ENCODE measurements around the gene MAP3K14.
A peak's percentile ranks its signal among the peaks of the same experiment; 100 is the strongest.

The MAP3K14 gene

DNA sequence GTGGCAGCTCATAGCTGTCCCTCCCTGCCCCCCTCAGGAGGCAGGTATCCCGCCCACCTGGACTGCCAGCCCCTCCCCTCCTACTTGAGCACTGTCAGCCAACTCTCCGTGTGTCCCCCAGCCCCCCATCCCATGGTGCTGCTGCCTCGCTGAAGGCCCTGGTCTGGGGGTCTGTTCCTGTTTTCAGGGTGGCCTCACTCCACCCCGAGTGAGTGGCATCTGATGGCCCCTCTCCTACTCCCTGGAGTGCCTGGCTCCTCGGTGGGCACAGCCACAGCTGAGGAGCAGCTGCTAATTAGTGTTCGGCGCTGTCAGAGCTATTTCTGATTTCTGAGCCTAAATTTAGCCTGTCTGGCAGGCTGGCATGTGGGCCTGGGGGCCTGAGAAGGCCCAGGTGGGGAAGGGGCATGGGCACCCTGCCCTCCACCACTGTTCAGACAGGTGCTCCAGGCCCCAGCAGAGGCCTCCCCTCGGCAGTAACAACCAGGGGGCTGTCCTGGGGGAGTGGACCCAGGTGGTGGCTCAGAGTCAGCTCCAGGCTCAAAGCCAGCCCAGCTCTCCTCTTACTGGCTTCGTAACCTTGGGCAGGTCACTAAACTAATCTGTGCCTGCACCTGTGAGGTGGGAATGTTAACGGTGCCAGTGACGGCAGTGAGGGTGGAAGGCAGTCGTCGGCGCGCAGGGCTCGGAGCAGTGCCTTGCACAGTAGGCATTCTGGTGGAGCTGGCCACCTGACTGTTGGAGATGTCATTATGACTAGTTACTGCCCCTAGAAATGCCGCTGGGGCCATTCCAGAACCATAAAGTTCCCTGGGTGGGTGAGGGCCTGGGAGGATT is 88.7 kb downstream of the MAP3K14 start:
- H3K27me3 ChIP-seq (replicated peaks; ENCODE audit: control insufficient read depth, insufficient read depth, low read length) = peaks cover 6% of the 10 kb centered on the region
- H3K4me3 ChIP-seq (ENCODE audit: low read length) = no peak overlapping the region
- no peak for DNase-seq (ENCODE audit: low read depth)

DNA sequence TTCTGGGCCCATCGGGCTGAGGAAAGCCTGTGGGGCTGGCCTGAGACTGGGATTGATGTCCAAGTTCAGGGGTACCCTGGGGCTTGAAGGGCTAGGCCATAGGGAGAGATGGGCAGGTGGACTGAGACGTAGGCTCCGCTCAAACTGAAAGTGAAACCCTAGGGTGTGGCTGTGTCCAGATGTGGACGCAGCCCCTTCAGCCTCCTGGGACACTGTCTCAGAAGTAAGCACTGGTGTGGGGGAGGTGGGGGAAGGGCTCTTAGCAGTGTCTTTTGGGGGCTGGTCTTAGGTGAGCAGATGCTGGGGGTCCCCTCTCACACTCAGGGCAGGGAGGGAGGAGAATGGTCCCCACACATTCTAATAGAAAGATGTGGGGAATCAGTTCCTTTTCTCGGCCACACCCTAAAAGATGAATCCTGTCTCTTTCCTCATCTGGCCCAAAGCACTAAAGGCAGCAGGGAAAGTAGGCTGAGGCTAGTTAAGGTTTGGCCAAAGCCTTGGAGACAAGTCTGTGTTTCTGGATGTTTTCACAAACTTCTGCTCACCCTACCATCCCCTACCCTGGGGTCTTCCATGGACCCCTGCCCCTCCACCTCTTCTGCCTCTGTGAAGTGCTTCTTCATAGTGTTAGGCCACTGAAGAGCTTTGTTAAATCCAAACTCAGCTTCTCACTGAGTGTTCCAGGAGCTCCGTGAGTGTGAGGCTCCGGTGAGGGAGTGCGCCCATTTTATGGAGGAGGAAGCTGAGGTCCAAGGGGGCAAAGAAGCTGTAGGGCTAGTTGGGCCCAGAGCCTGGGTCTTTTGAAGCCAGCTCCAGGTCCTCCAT is 89.5 kb downstream of the MAP3K14 start:
- peaks cover 9% of the 10 kb centered on the region for H3K27me3 ChIP-seq (replicated peaks; ENCODE audit: control insufficient read depth, insufficient read depth, low read length)
- no peak for DNase-seq (ENCODE audit: low read depth)
- no peaks in the 10 kb centered on the region for H3K9me3 ChIP-seq (ENCODE audit: control insufficient read depth, low read length)
- H3K4me1 ChIP-seq (ENCODE audit: control insufficient read depth, insufficient read depth, low read length) = peaks cover 33% of the 10 kb centered on the region
- H3K9ac ChIP-seq (ENCODE audit: low read length) = peak overlapping the region; percentile 11
- no peaks in the 10 kb centered on the region for H3K36me3 ChIP-seq (ENCODE audit: control insufficient read depth, insufficient read depth, low read length, severe bottlenecking)
- no peak overlapping the region for H3K4me3 ChIP-seq (ENCODE audit: low read length)

More for the DNA sequence above, 88.7 kb downstream of the MAP3K14 start:
- H3K9me3 ChIP-seq (ENCODE audit: control insufficient read depth, low read length) = no peaks in the 10 kb centered on the region
- peaks cover 33% of the 10 kb centered on the region for H3K4me1 ChIP-seq (ENCODE audit: control insufficient read depth, insufficient read depth, low read length)
- no peaks in the 10 kb centered on the region for H3K36me3 ChIP-seq (ENCODE audit: control insufficient read depth, insufficient read depth, low read length, severe bottlenecking)
- H3K9ac ChIP-seq (ENCODE audit: low read length) = peak overlapping the region; percentile 9

GRCh38 chr17:45226576-45226975 is 90.2 kb downstream of the MAP3K14 start:
- Histone ChIP-seq H3K9ac (ENCODE audit: low read length) (no peak overlapping the region), H3K9me3 (ENCODE audit: control insufficient read depth, low read length) (no peaks in the 10 kb centered on the region), H3K4me3 (ENCODE audit: low read length) (no peak overlapping the region), H3K36me3 (ENCODE audit: control insufficient read depth, insufficient read depth, low read length, severe bottlenecking) (no peaks in the 10 kb centered on the region), H3K4me1 (ENCODE audit: control insufficient read depth, insufficient read depth, low read length) (peaks cover 33% of the 10 kb centered on the region), H3K27me3 (replicated peaks; ENCODE audit: control insufficient read depth, insufficient read depth, low read length) (peaks cover 9% of the 10 kb centered on the region)
- DNase-seq (ENCODE audit: low read depth) = no peak

DNA sequence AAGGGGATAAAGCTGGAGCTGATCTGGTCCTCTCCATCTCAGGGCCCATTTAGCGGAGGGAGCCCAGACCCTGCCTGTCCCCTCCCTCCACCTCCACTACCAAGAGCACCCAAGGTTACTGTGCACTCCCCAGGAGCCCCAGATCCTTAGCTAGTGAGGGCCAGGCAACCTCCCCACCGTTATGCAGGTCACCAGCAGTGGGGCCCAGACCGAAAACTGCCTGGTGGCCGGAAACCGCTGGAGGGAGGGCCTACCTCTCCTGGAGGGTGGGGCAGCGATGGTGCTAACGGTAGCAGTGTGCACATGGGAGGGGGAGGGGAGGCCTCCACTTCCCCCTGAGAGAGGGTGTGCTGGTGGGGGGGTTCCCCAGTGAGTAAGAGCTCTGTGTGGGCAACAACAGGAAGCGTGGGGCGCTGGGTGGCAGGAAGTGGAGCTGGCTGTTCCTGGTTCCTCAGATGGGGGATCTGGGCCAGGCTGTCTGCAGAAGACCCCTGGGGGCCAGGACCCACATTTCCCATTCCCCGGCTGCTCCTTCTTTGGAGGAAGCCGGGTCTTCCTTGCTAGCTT is 90.8 kb downstream of the MAP3K14 start:
- Histone ChIP-seq H3K4me3 (ENCODE audit: low read length) (no peak overlapping the region), H3K4me1 (ENCODE audit: control insufficient read depth, insufficient read depth, low read length) (peaks cover 31% of the 10 kb centered on the region), H3K27me3 (replicated peaks; ENCODE audit: control insufficient read depth, insufficient read depth, low read length) (peaks cover 9% of the 10 kb centered on the region), H3K9ac (ENCODE audit: low read length) (no peak overlapping the region), H3K36me3 (ENCODE audit: control insufficient read depth, insufficient read depth, low read length, severe bottlenecking) (no peaks in the 10 kb centered on the region), H3K9me3 (ENCODE audit: control insufficient read depth, low read length) (no peaks in the 10 kb centered on the region)
- DNase-seq (ENCODE audit: low read depth) = no peak

DNA sequence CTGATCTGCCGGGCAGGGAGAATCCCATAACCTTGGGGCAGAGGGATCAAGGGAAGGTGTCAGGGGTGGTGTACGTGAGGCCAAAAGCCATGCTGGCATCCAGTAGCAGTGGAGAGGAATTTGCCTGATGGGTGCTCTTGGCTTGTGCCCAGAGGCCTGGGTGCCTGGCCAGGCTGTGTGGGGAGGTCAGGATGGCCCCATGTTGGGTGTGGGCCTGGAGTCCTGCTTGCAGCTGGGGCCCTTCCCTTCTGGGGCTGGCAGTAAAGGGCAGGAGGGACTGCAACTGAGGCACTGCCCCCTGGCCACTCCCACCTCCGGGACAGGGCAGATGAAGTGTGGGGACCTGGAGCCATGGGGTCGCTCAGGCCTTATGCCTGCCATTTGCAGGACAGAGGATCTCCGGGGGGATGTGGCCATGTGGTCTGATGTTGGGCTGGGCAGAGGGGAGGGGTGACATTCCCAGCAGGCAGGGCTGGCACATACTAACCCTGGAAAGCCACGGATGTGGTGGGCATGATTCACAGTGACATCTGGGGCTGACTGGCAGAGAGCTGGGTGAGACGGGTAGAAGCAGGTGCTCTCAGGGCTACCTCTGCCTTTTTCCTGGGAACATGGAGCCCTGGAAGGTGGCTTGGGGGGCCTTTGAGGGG is 91.6 kb downstream of the MAP3K14 start:
- H3K27me3 ChIP-seq (replicated peaks; ENCODE audit: control insufficient read depth, insufficient read depth, low read length) = peaks cover 9% of the 10 kb centered on the region
- no peak overlapping the region for H3K4me3 ChIP-seq (ENCODE audit: low read length)
- H3K36me3 ChIP-seq (ENCODE audit: control insufficient read depth, insufficient read depth, low read length, severe bottlenecking) = no peaks in the 10 kb centered on the region
- no peaks in the 10 kb centered on the region for H3K9me3 ChIP-seq (ENCODE audit: control insufficient read depth, low read length)
- H3K4me1 ChIP-seq (ENCODE audit: control insufficient read depth, insufficient read depth, low read length) = peaks cover 22% of the 10 kb centered on the region
- DNase-seq (ENCODE audit: low read depth) = no peak
- H3K9ac ChIP-seq (ENCODE audit: low read length) = no peak overlapping the region

DNA sequence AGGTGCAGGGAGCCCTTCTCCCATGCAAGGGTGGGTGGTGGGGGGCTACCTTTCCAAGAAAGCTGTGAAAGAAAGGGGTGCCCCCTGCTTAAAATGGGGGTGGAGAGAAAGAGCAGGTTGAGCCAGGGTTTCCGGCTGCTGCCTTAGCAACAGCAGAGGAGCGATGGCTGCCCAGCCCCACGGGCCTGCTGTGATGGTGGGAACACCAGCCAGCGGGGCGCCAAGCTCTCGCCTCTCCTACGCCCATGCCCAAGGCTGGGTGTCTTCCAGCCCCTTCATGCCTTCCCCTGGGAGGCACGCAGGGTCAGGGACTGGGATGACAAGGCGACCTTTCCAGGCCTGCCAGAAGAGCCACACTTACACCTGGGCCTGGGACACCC is 92.2 kb downstream of the MAP3K14 start:
- Histone ChIP-seq H3K9ac (ENCODE audit: low read length) (no peak overlapping the region), H3K4me1 (ENCODE audit: control insufficient read depth, insufficient read depth, low read length) (peaks cover 17% of the 10 kb centered on the region), H3K9me3 (ENCODE audit: control insufficient read depth, low read length) (no peaks in the 10 kb centered on the region), H3K36me3 (ENCODE audit: control insufficient read depth, insufficient read depth, low read length, severe bottlenecking) (no peaks in the 10 kb centered on the region), H3K4me3 (ENCODE audit: low read length) (no peak overlapping the region), H3K27me3 (replicated peaks; ENCODE audit: control insufficient read depth, insufficient read depth, low read length) (peaks cover 9% of the 10 kb centered on the region)
- no peak for DNase-seq (ENCODE audit: low read depth)

DNA sequence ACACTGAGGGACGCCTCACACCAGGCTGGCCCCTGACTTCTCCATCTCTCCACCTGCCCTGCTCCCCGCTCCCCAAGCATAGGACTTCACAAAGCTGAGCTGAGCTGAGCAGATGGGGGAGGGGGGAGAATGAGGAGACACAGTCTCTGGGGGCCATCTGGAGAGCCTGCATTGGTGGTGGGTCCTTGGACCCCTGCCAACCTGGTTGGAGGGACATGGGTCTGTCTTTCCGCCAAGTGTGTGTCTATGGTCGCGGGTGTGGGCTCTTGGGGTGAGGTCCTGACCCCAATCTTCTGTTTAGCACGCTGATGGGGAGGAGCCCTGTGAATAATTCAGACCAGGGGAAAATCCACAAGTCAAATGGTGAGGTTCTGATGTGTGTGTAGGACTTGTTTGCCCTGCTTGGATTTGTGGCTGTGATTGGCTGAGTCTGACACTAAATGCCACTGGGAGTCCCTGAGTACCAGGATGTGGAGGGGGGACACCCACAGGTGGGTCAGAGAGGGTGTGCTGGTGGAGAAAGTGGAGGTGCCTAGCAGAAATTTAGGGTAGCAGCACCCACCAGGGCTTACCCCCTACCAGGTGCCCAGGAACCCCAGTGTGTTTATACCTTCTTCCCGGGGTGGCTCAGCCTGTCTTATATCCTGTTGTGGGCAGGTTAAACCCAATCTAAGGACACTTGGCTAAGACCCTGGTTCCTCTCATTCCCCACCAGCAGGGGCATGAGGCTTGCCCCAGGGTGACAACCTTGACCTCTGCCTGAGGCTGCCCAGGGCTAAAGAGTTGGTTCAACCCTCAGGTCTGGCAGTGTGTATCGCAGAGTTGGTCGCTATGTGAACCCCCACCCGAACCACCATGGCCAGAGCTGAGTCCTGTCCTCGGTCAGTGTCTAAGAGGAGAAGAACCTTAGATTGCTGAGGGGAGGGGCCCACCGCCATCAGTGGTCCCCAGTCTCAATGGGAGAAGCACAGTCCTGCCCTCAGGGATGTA is 93.0 kb downstream of the MAP3K14 start:
- no peak overlapping the region for H3K4me3 ChIP-seq (ENCODE audit: low read length)
- H3K4me1 ChIP-seq (ENCODE audit: control insufficient read depth, insufficient read depth, low read length) = peaks cover 12% of the 10 kb centered on the region
- H3K36me3 ChIP-seq (ENCODE audit: control insufficient read depth, insufficient read depth, low read length, severe bottlenecking) = no peaks in the 10 kb centered on the region
- H3K27me3 ChIP-seq (replicated peaks; ENCODE audit: control insufficient read depth, insufficient read depth, low read length) = peaks cover 9% of the 10 kb centered on the region
- DNase-seq (ENCODE audit: low read depth) = no peak
- no peaks in the 10 kb centered on the region for H3K9me3 ChIP-seq (ENCODE audit: control insufficient read depth, low read length)
- H3K9ac ChIP-seq (ENCODE audit: low read length) = no peak overlapping the region

DNA sequence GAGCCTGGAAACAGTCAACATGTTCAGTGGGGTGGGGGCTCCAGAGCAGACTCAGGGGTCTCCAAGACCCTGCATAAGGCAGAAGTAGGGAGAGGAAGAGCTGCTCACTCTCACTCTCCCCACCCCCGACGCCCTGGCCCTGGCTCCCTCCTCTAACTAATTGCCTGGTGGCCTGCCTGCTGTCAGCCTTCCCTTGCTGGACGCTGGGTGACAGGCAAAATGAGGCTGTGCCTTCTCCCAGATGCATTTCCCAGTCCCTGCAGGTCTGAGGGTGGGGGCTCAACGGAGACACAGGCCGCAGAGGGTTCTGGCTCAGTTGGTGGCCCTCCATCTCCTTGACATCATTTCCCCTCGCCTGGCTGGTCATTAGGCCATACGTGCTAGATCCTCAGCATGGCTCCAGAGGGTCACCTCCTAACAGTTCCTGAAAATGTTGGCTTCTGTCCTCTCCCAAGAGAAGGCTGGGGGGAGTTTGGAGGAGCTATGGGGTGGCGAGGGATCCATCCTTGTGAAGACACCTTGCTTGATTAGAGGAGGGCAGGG is 93.8 kb downstream of the MAP3K14 start:
- H3K4me1 ChIP-seq (ENCODE audit: control insufficient read depth, insufficient read depth, low read length) = peaks cover 6% of the 10 kb centered on the region
- peaks cover 9% of the 10 kb centered on the region for H3K27me3 ChIP-seq (replicated peaks; ENCODE audit: control insufficient read depth, insufficient read depth, low read length)
- H3K36me3 ChIP-seq (ENCODE audit: control insufficient read depth, insufficient read depth, low read length, severe bottlenecking) = no peaks in the 10 kb centered on the region
- H3K4me3 ChIP-seq (ENCODE audit: low read length) = no peak overlapping the region
- H3K9ac ChIP-seq (ENCODE audit: low read length) = no peak overlapping the region
- no peak for DNase-seq (ENCODE audit: low read depth)
- no peaks in the 10 kb centered on the region for H3K9me3 ChIP-seq (ENCODE audit: control insufficient read depth, low read length)

GRCh38 chr17:45222289-45222995 is 94.4 kb downstream of the MAP3K14 start:
- no peaks in the 10 kb centered on the region for H3K36me3 ChIP-seq (ENCODE audit: control insufficient read depth, insufficient read depth, low read length, severe bottlenecking)
- no peaks in the 10 kb centered on the region for H3K9me3 ChIP-seq (ENCODE audit: control insufficient read depth, low read length)
- H3K4me3 ChIP-seq (ENCODE audit: low read length) = peak overlapping the region; percentile 47
- no peak for DNase-seq (ENCODE audit: low read depth)
- H3K4me1 ChIP-seq (ENCODE audit: control insufficient read depth, insufficient read depth, low read length) = peaks cover 6% of the 10 kb centered on the region
- peak overlapping the region; percentile 54 for H3K9ac ChIP-seq (ENCODE audit: low read length)
- H3K27me3 ChIP-seq (replicated peaks; ENCODE audit: control insufficient read depth, insufficient read depth, low read length) = peaks cover 9% of the 10 kb centered on the region

DNA sequence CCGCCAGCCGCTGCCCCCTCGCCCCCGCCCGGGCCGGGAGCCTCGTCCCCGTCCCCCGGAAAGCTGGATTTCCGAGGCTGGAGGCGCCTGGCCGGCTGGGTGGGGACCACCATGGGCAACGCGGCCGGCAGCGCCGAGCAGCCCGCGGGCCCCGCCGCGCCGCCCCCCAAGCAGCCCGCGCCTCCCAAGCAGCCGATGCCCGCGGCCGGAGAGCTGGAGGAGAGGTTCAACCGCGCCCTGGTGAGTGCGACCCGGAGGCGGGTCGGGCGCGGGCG is 94.9 kb downstream of the MAP3K14 start:
- Histone ChIP-seq H3K4me3 (ENCODE audit: low read length) (peak overlapping the region; percentile 47), H3K9me3 (ENCODE audit: control insufficient read depth, low read length) (no peaks in the 10 kb centered on the region), H3K27me3 (replicated peaks; ENCODE audit: control insufficient read depth, insufficient read depth, low read length) (peaks cover 9% of the 10 kb centered on the region), H3K9ac (ENCODE audit: low read length) (peak overlapping the region; percentile 54), H3K4me1 (ENCODE audit: control insufficient read depth, insufficient read depth, low read length) (peaks cover 6% of the 10 kb centered on the region), H3K36me3 (ENCODE audit: control insufficient read depth, insufficient read depth, low read length, severe bottlenecking) (no peaks in the 10 kb centered on the region)
- peak; percentile 37 for DNase-seq (ENCODE audit: low read depth)

Measured in adipocyte (in vitro differentiated cells).